Right lobe of liver (tissue), 4 donors: ENCODE measurements around the gene PGAM1.

Experiments
- POLR2A ChIP-seq: fragments of 450-650 bp; IDR thresholded peaks from one replicate; pipeline ENCODE4 v1.6.1; 2017; ENCODE audit warnings: antibody characterized with exemption, mild to moderate bottlenecking
- TF ChIP-seq, protein P1 (sequence below), 4 donors: fragments of 200-600 bp in 3 of 4; fragments of 450-650 bp in 1 of 4; IDR thresholded peaks; one replicate each; pipeline versions ENCODE4 v1.5.1 to v1.8.0; 2016 to 2022; ENCODE audit warnings: antibody characterized with exemption in 4 of 4, mild to moderate bottlenecking in 2 of 4
- donor health status: DM: no; HTN: no; CAD: no.
- donor health status: DM: no; HTN: no; CAD: no.
- donor health status: DM: no; HTN: yes; CAD: no.

DNA sequence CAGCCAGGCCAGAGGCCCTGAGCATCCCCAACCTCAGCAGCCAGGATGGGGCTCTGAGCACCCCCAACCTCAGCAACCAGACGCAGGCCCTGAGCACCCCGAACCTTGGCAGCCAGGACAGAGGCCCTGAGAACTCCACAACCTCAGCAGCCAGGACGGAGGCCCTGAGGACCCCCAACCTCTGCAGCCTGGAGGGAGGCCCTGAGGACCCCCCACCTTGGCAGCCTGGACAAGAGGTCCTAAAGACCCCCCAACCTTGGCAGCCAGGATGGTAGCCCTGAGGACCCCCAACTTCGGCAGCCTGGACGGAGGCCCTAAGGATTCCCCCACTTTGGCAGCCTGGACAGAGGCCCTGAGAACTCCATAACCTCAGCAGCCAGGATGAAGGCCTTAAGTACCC lies 41.8 kb upstream of the PGAM1 start:
- TF ChIP-seq, protein P1, sequence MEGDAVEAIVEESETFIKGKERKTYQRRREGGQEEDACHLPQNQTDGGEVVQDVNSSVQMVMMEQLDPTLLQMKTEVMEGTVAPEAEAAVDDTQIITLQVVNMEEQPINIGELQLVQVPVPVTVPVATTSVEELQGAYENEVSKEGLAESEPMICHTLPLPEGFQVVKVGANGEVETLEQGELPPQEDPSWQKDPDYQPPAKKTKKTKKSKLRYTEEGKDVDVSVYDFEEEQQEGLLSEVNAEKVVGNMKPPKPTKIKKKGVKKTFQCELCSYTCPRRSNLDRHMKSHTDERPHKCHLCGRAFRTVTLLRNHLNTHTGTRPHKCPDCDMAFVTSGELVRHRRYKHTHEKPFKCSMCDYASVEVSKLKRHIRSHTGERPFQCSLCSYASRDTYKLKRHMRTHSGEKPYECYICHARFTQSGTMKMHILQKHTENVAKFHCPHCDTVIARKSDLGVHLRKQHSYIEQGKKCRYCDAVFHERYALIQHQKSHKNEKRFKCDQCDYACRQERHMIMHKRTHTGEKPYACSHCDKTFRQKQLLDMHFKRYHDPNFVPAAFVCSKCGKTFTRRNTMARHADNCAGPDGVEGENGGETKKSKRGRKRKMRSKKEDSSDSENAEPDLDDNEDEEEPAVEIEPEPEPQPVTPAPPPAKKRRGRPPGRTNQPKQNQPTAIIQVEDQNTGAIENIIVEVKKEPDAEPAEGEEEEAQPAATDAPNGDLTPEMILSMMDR (IDR thresholded peaks at IDR 0.05) = no peak
- no peak for TF ChIP-seq POLR2A
